ENCODE measurements around the gene CABLES1. TPM values are rescaled to one million over a fixed set of nuclear protein-coding genes. Genes with fewer than 3 reads are reported as not detected.
A peak's percentile ranks its signal among the peaks of the same experiment; 100 is the strongest.

Gene CABLES1
- total and polyA plus RNA-seq, 2 experiments from 2014 or later, result 1.3 to 8.9 TPM

DNA sequence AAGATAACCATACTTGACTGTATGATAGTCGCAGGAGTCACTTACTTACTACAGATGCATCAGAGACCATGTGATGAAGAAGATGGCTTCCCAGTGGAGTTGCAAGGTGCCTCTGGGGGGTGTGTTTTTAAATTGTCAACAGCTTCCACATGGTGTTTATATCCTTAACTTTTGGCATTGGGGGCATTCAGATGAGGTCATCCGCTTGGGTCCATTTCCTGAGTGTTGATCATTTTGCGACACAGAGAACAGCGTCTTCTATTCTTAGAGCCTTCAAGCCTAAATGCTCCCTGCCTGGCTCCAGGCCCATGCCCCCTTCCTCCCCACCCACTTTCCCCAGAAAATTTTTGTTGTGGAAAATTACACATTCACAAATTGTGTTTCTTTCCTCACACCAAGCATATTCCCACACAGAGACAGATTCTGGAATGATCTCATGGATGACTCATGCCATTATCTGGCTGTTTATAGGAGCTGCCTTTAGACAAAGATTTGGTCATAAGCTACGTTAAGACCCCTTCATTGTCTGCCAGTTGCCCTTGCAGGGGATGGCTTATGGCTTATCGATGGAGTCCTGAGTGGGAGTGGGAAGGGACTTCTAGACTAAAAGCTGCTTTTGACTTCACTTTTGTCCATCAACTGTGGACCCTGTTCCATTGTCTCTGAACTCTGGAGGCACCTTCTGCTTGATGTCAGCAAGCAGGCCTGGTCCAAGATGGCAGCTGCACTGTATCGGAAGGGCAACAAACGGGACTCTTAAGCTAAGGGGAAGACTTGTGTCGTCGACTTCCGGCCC, 91.8 kb downstream of the CABLES1 start:
- in situ Hi-C loops (cut with MboI), result no loop called here
- no peak overlapping the region for H2AFZ ChIP-seq

DNA sequence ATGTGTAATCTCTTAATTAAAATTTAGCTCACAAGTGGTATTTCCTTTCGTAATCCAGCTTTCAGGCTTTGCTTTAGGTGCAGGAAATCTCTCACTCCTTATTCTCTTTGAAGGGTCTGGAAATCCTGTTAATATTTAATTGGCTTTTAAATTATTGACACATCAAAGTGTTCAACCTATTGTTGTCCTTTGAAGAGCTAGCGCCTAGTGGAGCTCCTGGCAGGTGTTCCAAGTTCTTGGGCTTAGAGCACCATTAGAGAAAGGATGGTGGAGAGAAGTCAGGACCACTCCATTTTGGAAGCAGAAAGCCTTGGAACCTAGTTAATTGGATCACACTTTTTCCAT, 92.4 kb downstream of the CABLES1 start:
- no peak overlapping the region for H2AFZ ChIP-seq
- peaks cover 82% of the 10 kb centered on the region for H3F3A ChIP-seq (ENCODE audit: insufficient read depth)
- WGBS, 2 experiments (ENCODE audit: low coverage in 1 of 2, low lambda C conversion rate in 2 of 2, missing lambda C conversion rate in 2 of 2), result 90 to 91% methylated on average over 2 of the region's 2 CpGs
- no peak overlapping the region for H3K9ac ChIP-seq
- H3K79me2 ChIP-seq (ENCODE audit: insufficient read depth), result no peaks in the 10 kb centered on the region
- H3K4me3 ChIP-seq, result no peak overlapping the region
- peaks cover 75% of the 10 kb centered on the region for H3K4me1 ChIP-seq (ENCODE audit: insufficient read depth)
- H3K27me3 ChIP-seq (replicated peaks; ENCODE audit: insufficient read depth), result no peaks in the 10 kb centered on the region
- in situ Hi-C loops (cut with MboI), result no loop called here
- no peaks in the 10 kb centered on the region for H3K36me3 ChIP-seq (ENCODE audit: low read depth)
- H4K20me1 ChIP-seq (ENCODE audit: insufficient read depth), result no peaks in the 10 kb centered on the region
- H3K9me2 ChIP-seq (ENCODE audit: insufficient read depth), result no peaks in the 10 kb centered on the region
- no peak overlapping the region for H3K4me2 ChIP-seq (ENCODE audit: unreplicated experiment)
- TF ChIP-seq EZH2 (IDR thresholded peaks at IDR 0.05; ENCODE audit: insufficient read depth, poor library complexity, severe bottlenecking) (no peak), EZH2phosphoT487 (IDR thresholded peaks at IDR 0.05; ENCODE audit: insufficient read depth, low read depth) (no peak)
- no peaks in the 10 kb centered on the region for H3K9me3 ChIP-seq (ENCODE audit: low read depth)
- DNase-seq, result no peak
- H3K27ac ChIP-seq, result peak overlapping the region; percentile 92

More for the DNA sequence above, 91.8 kb downstream of the CABLES1 start:
- no peaks in the 10 kb centered on the region for H3K36me3 ChIP-seq (ENCODE audit: low read depth)
- no peak overlapping the region for H3K9ac ChIP-seq
- peak; percentile 88 for DNase-seq
- H4K20me1 ChIP-seq (ENCODE audit: insufficient read depth), result no peaks in the 10 kb centered on the region
- peaks cover 72% of the 10 kb centered on the region for H3K4me1 ChIP-seq (ENCODE audit: insufficient read depth)
- H3K27ac ChIP-seq, result peak overlapping the region; percentile 92
- H3K9me2 ChIP-seq (ENCODE audit: insufficient read depth), result no peaks in the 10 kb centered on the region
- no peaks in the 10 kb centered on the region for H3K9me3 ChIP-seq (ENCODE audit: low read depth)
- H3K27me3 ChIP-seq (replicated peaks; ENCODE audit: insufficient read depth), result no peaks in the 10 kb centered on the region
- H3K4me3 ChIP-seq, result no peak overlapping the region
- H3K79me2 ChIP-seq (ENCODE audit: insufficient read depth), result no peaks in the 10 kb centered on the region
- WGBS, 2 experiments (ENCODE audit: low coverage in 1 of 2, low lambda C conversion rate in 2 of 2, missing lambda C conversion rate in 2 of 2), result 37 to 44% methylated on average over 11 of the region's 11 CpGs
- TF ChIP-seq EZH2phosphoT487 (IDR thresholded peaks at IDR 0.05; ENCODE audit: insufficient read depth, low read depth) (no peak), EZH2 (IDR thresholded peaks at IDR 0.05; ENCODE audit: insufficient read depth, poor library complexity, severe bottlenecking) (no peak)
- peaks cover 77% of the 10 kb centered on the region for H3F3A ChIP-seq (ENCODE audit: insufficient read depth)
- H3K4me2 ChIP-seq (ENCODE audit: unreplicated experiment), result peak overlapping the region; percentile 92

DNA sequence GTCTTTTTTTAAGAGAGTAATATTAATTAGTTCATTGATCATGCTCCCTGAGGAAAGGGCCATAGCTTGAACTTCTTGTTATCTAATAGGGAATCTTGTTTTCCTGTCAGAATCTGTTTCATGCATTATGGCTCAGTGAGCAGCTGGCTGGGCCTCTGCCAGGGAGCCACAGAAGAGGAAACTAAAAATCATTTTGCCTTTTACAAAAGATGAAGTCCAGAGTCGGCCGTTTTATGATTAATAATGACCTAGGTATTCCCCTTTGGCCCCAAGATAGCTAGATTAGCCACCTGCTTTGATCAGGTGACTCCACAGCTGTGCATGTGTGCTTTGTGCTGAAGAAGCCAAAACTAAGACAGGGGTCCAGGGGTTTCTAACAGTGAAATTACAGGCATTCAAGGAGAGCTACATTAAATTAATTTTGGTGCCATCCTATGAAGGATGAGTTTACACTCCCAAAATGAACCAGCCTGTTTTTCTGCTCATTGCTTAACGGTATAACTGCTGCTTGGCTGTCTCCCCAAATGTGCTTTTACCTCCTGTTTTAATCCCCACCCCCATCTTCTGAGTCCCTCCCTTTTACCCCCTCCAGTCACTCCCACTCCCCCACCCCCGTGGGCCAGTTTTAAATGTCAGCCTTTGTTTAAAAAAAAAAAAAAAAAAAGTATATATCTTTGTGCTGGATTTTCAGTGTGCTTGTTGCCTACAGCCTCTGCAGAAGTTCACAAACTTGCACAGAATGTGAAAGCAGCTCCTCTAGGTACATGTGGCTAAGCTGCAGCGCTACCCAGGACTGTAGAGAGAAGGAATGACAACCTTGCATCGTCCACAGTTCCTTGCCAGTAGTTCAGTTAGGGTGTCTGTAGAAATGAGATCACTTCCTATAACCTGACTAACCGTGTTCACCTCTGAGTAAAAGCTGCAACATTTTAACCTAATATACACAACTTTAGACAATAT, 93.1 kb downstream of the CABLES1 start:
- H3K4me3 ChIP-seq, result no peak overlapping the region
- in situ Hi-C loops (cut with MboI), result no loop called here
- no peaks in the 10 kb centered on the region for H3K27me3 ChIP-seq (replicated peaks; ENCODE audit: insufficient read depth)
- H3K36me3 ChIP-seq (ENCODE audit: low read depth), result no peaks in the 10 kb centered on the region
- DNase-seq, result peak; percentile 68
- peaks cover 75% of the 10 kb centered on the region for H3K4me1 ChIP-seq (ENCODE audit: insufficient read depth)
- H3K4me2 ChIP-seq (ENCODE audit: unreplicated experiment), result peak overlapping the region; percentile 27
- H3K79me2 ChIP-seq (ENCODE audit: insufficient read depth), result no peaks in the 10 kb centered on the region
- H4K20me1 ChIP-seq (ENCODE audit: insufficient read depth), result no peaks in the 10 kb centered on the region
- TF ChIP-seq EZH2 (IDR thresholded peaks at IDR 0.05; ENCODE audit: insufficient read depth, poor library complexity, severe bottlenecking) (no peak), EZH2phosphoT487 (IDR thresholded peaks at IDR 0.05; ENCODE audit: insufficient read depth, low read depth) (no peak)
- peak overlapping the region; percentile 49; the same call in 1 of the 2 replicates for H3K9ac ChIP-seq
- no peaks in the 10 kb centered on the region for H3K9me2 ChIP-seq (ENCODE audit: insufficient read depth)
- no peaks in the 10 kb centered on the region for H3K9me3 ChIP-seq (ENCODE audit: low read depth)
- H2AFZ ChIP-seq, result no peak overlapping the region
- 23 to 30% methylated on average over 7 of the region's 7 CpGs for WGBS, 2 experiments (ENCODE audit: low coverage in 1 of 2, low lambda C conversion rate in 2 of 2, missing lambda C conversion rate in 2 of 2)
- H3F3A ChIP-seq (ENCODE audit: insufficient read depth), result peaks cover 83% of the 10 kb centered on the region
- H3K27ac ChIP-seq, result peak overlapping the region; percentile 97

GRCh38 chr18:23229472-23229871, 94.2 kb downstream of the CABLES1 start:
- Histone ChIP-seq H4K20me1 (ENCODE audit: insufficient read depth) (no peaks in the 10 kb centered on the region), H3F3A (ENCODE audit: insufficient read depth) (peaks cover 73% of the 10 kb centered on the region), H3K9ac (peak overlapping the region; percentile 49), H3K36me3 (ENCODE audit: low read depth) (no peaks in the 10 kb centered on the region), H3K79me2 (ENCODE audit: insufficient read depth) (no peaks in the 10 kb centered on the region), H3K4me2 (ENCODE audit: unreplicated experiment) (peak overlapping the region; percentile 27), H3K9me2 (ENCODE audit: insufficient read depth) (no peaks in the 10 kb centered on the region), H3K9me3 (ENCODE audit: low read depth) (no peaks in the 10 kb centered on the region), H3K27ac (peak overlapping the region; percentile 97), H3K27me3 (replicated peaks; ENCODE audit: insufficient read depth) (no peaks in the 10 kb centered on the region), H3K4me1 (ENCODE audit: insufficient read depth) (peaks cover 75% of the 10 kb centered on the region), H2AFZ (peak overlapping the region; percentile 34; the same call in 1 of the 2 replicates), H3K4me3 (peak overlapping the region; percentile 17; the same call in 1 of the 2 replicates)
- WGBS, 2 experiments (ENCODE audit: low coverage in 1 of 2, low lambda C conversion rate in 2 of 2, missing lambda C conversion rate in 2 of 2), result 17 to 22% methylated on average over 3 of the region's 3 CpGs
- in situ Hi-C loops (cut with MboI), result no loop called here
- peak; percentile 62 for DNase-seq
- TF ChIP-seq EZH2phosphoT487 (IDR thresholded peaks at IDR 0.05; ENCODE audit: insufficient read depth, low read depth) (no peak), EZH2 (IDR thresholded peaks at IDR 0.05; ENCODE audit: insufficient read depth, poor library complexity, severe bottlenecking) (no peak)

All from GM23248 (cell line).